ENCODE results near the gene SLC7A8. TPM values are rescaled to one million over a fixed set of nuclear protein-coding genes. Genes with fewer than 3 reads are reported as not detected.

SLC7A8 gene
- total and polyA plus RNA-seq, 4 donors, result 2.6 to 9.8 (median 5.4) TPM

DNA sequence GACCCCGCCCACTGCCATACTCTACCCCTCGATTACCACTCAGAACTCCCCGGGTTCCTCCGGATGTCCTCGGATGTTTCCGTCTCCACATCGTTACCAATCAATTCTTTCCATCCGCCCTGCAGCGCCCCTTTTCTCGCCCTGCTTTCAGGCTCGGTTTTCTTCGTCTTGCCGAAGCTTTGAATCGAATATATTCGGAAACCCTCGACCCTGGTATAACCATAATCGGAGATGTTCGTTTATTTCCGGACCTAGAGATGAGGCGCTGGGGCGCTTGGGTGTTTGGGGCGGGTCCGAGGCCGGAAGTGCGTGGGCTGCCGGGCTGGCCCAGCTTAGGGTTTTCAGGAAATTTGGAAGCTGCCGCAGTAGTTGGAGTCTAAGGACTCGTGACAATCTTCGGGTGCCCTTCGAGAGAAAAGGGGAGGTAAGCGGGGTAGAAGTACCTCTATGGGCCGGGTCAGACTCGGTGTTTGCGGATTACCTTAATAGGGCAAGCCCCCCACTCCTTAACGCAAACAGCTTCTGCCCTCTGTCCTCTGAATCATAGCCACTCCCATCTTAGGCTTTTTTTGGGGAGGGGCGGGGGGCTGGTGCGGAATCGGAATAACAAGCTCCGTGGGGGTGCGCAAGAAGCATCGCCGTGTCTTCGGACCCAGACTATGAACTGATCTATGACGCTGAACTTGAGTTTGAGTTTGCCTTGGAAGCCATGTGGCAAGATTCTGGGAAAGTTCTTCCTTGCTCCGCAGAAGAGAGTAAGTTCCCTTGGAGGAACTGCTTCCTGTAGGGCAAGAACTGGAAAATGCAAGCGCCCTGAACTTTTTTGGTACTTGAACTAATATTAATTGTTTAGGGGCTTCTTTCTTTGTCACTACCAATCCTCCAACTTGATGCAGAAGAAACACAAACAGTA, 88.0 kb downstream of the SLC7A8 start, which contains the start of gene C14orf119:
C14orf119 (plus strand) TSS at position 310 of the 913 bp plus-strand sequence. CDS start 2,154 bp downstream, outside the sequence.
- Histone ChIP-seq H3K4me1 (ENCODE audit: control insufficient read depth in 4 of 4, insufficient read depth in 4 of 4, low read length in 3 of 4) (peaks cover 0 to 20% (median 10%) of the 10 kb centered on the region in 4 donors), H3K9ac (ENCODE audit: low read depth in 1 of 2, low read length in 2 of 2) (peak within 1 kb of the TSS; percentile 76 to 95), H3K36me3 (ENCODE audit: control insufficient read depth in 4 of 4, insufficient read depth in 3 of 4, low read depth in 1 of 4, low read length in 3 of 4) (peaks cover 7 to 16% (median 10%) of the 10 kb centered on the region in 4 donors), H3K9me3 (ENCODE audit: control insufficient read depth in 4 of 4, low read length in 3 of 4) (no peaks in the 10 kb centered on the region), H3K4me3 (ENCODE audit: low read depth in 1 of 3, low read length in 3 of 3) (peak within 1 kb of the TSS; percentile 76 to 100 (median 85)), H3K27ac (ENCODE audit: low read depth in 1 of 2, low read length in 2 of 2) (peak within 1 kb of the TSS; percentile 88 to 89), H3K27me3 (ENCODE audit: control insufficient read depth in 4 of 4, insufficient read depth in 4 of 4, low read length in 3 of 4) (no peaks in the 10 kb centered on the region)
- WGBS, result under 1% methylated on average over 46 of the region's 46 CpGs
- TF ChIP-seq FOXA1 (IDR thresholded peaks at IDR 0.05), result peak; percentile 27
- TF ChIP-seq RAD21 (IDR thresholded peaks at IDR 0.05), result no peak
- peak; percentile 74 to 91 for TF ChIP-seq GABPA (IDR thresholded peaks at IDR 0.05 in 1 of 2, conservative IDR thresholded peaks at IDR 0.05 in 1 of 2)
- TF ChIP-seq, protein P1, sequence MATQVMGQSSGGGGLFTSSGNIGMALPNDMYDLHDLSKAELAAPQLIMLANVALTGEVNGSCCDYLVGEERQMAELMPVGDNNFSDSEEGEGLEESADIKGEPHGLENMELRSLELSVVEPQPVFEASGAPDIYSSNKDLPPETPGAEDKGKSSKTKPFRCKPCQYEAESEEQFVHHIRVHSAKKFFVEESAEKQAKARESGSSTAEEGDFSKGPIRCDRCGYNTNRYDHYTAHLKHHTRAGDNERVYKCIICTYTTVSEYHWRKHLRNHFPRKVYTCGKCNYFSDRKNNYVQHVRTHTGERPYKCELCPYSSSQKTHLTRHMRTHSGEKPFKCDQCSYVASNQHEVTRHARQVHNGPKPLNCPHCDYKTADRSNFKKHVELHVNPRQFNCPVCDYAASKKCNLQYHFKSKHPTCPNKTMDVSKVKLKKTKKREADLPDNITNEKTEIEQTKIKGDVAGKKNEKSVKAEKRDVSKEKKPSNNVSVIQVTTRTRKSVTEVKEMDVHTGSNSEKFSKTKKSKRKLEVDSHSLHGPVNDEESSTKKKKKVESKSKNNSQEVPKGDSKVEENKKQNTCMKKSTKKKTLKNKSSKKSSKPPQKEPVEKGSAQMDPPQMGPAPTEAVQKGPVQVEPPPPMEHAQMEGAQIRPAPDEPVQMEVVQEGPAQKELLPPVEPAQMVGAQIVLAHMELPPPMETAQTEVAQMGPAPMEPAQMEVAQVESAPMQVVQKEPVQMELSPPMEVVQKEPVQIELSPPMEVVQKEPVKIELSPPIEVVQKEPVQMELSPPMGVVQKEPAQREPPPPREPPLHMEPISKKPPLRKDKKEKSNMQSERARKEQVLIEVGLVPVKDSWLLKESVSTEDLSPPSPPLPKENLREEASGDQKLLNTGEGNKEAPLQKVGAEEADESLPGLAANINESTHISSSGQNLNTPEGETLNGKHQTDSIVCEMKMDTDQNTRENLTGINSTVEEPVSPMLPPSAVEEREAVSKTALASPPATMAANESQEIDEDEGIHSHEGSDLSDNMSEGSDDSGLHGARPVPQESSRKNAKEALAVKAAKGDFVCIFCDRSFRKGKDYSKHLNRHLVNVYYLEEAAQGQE (IDR thresholded peaks at IDR 0.05), result peak; percentile 41
- TF ChIP-seq SP1 (IDR thresholded peaks at IDR 0.05), result peak; percentile 43
- TF ChIP-seq HNF4G (IDR thresholded peaks at IDR 0.05), result peak; percentile 99
- peak; percentile 37 to 74 for TF ChIP-seq JUND (IDR thresholded peaks at IDR 0.05)
- TF ChIP-seq NR2F2 (IDR thresholded peaks at IDR 0.05), result no peak
- TF ChIP-seq HNF4A (conservative IDR thresholded peaks at IDR 0.05), result peak; percentile 27 to 28
- TF ChIP-seq TAF1 (conservative IDR thresholded peaks at IDR 0.05), result peak; percentile 50
- TF ChIP-seq, protein P2, sequence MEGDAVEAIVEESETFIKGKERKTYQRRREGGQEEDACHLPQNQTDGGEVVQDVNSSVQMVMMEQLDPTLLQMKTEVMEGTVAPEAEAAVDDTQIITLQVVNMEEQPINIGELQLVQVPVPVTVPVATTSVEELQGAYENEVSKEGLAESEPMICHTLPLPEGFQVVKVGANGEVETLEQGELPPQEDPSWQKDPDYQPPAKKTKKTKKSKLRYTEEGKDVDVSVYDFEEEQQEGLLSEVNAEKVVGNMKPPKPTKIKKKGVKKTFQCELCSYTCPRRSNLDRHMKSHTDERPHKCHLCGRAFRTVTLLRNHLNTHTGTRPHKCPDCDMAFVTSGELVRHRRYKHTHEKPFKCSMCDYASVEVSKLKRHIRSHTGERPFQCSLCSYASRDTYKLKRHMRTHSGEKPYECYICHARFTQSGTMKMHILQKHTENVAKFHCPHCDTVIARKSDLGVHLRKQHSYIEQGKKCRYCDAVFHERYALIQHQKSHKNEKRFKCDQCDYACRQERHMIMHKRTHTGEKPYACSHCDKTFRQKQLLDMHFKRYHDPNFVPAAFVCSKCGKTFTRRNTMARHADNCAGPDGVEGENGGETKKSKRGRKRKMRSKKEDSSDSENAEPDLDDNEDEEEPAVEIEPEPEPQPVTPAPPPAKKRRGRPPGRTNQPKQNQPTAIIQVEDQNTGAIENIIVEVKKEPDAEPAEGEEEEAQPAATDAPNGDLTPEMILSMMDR (IDR thresholded peaks at IDR 0.05; ENCODE audit: low read depth, low read length, missing input control), result no peak
- TF ChIP-seq EGR1 (IDR thresholded peaks at IDR 0.05; ENCODE audit: low read depth in 2 of 2), result peak; percentile 78 to 87
- TF ChIP-seq FOXA2 (IDR thresholded peaks at IDR 0.05), result no peak
- peak; percentile 92 for TF ChIP-seq YY1 (IDR thresholded peaks at IDR 0.05)
- TF ChIP-seq, protein P3, sequence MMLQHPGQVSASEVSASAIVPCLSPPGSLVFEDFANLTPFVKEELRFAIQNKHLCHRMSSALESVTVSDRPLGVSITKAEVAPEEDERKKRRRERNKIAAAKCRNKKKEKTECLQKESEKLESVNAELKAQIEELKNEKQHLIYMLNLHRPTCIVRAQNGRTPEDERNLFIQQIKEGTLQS (IDR thresholded peaks at IDR 0.05), result no peak
- TF ChIP-seq, protein P4, sequence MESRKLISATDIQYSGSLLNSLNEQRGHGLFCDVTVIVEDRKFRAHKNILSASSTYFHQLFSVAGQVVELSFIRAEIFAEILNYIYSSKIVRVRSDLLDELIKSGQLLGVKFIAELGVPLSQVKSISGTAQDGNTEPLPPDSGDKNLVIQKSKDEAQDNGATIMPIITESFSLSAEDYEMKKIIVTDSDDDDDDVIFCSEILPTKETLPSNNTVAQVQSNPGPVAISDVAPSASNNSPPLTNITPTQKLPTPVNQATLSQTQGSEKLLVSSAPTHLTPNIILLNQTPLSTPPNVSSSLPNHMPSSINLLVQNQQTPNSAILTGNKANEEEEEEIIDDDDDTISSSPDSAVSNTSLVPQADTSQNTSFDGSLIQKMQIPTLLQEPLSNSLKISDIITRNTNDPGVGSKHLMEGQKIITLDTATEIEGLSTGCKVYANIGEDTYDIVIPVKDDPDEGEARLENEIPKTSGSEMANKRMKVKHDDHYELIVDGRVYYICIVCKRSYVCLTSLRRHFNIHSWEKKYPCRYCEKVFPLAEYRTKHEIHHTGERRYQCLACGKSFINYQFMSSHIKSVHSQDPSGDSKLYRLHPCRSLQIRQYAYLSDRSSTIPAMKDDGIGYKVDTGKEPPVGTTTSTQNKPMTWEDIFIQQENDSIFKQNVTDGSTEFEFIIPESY (IDR thresholded peaks at IDR 0.05), result peak; percentile 98
- TF ChIP-seq, protein P5, sequence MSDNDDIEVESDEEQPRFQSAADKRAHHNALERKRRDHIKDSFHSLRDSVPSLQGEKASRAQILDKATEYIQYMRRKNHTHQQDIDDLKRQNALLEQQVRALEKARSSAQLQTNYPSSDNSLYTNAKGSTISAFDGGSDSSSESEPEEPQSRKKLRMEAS (IDR thresholded peaks at IDR 0.05), result peak; percentile 49
- peak; percentile 55 to 71 for TF ChIP-seq RXRA (IDR thresholded peaks at IDR 0.05)
- no peak for DNase-seq (ENCODE audit: low spot score)

All from liver (tissue), 9 donors.